Activated naive CD4-positive, alpha-beta T cell treated with anti-CD3 and anti-CD28 coated beads, Interleukin-2, amount 50 U/mL, for 16 hours (primary cell): ENCODE results near the gene SUPT3H.

Source experiments
- DNase-seq: peaks from one replicate; pipeline ENCODE4 v3.0.0-alpha.2; 2020

SUPT3H gene

DNA sequence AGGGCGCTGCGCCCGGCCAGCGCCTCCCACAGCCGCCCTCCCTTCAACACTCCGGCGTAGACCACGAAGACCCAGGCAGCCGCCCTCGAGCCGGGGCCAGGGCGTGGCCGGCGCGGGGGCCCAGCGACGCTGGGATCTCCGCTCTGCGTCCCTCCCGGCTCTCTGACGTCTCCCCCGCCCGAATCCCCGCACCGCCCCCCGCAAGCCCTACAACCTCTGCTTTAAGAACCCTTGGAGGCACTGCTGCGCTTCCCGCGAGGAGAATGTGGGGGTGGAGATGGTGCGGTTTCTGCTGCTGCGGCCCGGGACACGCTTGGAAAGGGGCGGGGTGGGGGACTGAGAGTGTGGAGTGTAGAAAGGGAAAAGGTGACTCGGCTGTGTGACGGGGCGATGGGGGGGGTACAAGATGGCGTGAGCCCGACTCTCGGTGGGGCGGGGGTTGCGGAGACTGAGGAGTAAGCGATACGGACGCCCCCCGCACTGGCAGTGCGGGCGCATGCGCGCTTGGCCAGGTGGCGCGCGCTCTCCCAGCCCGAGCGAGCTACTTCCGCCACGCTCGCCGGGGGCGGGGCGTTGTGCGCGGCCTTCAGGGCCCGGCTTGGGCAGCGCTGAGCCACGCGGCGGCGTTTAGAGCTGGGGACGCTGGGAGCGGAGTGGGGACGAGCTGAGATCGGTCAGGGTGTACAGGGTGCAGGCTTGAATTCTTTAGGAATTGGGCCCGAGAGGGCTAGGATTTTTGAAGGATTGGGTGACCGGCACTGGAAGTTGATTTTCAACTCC, at the start of gene SUPT3H:
Gene SUPT3H (minus strand): TSS at position 381 of the 780 bp plus-strand sequence.
- DNase-seq: peak; percentile 96

DNA sequence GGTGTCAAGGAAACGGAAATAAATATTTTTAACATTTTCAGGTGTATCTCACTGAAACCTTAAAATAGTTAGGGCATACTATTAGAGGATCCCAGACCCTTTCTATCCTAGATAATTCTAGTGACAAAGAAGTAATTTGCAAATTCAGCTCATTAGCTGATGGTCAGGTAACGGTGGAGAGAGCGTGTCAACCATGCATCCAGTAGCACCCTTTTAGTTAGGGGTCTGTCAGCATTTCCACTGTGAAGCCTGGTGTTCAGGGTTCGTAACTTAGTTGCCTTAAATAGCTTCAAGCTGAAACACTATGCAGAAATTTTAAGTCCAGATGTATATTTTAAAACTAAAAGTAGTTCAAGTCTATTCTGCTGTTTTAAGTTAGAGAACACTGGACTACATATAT, 48.5 kb upstream of the SUPT3H start:
- no peak for DNase-seq

DNA sequence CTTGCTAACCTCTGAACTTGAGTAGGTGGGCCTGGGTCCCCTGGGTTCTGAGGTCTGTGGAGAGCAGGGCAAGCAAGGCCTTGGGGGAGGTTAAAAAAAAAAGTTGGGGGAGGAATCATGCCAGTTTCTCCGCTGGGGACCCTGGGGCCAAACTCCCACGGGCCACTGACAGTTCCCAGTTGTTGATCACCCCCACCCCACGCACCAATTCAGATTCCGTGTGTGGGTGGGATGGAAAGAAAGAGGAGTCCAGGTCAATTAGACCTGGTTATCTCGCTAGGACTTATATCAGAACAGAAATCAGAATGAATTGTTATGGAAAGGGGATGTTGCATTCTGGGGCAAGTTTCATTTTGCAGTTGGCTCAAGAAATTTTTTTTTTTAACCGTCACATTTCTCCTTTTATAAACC, 46.7 kb upstream of the SUPT3H start:
- DNase-seq: no peak

DNA sequence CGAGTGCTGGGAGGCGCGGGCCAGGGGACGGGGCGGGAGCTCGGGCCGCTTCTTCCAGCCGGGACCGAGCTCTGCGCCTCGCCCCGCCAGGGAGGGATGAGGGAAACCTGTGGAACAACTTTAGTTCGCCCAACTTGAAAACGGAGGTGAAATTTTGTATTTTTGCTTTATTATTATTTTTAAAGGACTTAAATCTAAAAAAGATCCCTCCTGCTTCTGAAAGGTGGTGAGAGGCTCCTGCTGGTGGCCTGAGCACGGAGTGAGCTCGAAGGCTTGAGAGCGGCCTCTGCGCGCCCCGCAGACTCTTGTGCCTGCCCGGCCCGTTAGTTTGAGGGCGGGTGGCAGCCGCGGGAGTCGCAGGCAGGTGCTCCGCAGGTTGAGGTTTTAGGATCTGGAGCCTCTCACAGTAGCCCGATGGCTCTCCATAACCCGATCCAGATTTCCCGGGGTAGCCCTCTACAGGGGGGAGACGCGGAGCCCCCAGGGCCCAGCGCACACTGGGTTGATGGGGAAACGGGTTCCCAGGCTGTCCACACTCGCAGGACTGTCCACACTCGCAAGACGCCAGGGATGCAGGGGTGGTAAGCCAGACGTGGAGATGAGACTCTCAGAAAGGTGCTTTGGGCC, 46.2 kb upstream of the SUPT3H start:
- no peak for DNase-seq

DNA sequence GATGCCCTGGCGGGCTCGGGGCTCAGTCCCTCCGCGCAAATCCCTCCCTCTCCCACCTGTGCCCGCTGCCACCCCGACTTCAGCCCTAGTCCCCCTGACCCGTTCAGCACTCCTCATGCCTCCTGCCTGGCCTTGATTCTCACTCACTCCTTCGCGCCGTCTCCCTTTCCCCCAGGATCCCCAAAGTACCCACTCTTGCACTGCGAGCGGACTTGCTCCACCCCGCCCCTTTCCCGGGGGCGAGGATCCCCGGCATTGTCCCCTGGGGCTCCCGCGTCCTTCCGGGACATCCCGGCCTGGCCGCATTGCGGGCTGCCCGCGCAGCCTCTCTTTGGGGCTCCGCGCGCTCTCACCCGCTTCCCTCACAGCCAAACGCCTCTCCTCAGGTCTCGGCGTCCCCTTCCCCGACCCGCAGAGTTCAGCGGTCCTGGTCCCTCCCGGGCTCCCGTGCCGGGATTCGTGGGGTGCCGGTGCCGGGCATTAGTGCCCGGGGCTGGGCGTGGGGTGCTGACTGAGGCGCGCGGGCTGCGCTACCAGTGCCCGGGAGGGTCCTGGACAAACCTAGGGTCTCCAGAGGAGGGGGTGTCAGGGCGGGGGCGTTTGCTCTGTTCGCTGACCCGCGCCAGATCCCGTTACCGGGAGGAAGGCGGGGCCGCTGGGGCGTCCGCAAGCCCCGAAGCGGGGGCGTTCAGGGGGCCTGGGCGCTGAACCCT, 45.5 kb upstream of the SUPT3H start:
- peak; percentile 25 for DNase-seq

DNA sequence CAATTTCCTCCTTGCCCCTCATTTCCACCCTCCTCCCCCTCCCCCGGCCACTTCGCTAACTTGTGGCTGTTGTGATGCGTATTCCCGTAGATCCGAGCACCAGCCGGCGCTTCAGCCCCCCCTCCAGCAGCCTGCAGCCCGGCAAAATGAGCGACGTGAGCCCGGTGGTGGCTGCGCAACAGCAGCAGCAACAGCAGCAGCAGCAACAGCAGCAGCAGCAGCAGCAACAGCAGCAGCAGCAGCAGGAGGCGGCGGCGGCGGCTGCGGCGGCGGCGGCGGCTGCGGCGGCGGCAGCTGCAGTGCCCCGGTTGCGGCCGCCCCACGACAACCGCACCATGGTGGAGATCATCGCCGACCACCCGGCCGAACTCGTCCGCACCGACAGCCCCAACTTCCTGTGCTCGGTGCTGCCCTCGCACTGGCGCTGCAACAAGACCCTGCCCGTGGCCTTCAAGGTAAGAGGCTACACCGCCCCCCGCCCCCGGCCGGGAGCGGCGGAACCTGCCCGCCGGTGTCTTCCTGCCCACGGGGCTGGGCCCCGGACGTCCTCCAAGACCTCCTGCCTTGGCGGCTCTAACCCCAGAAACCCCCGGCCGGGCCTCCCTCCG, 44.9 kb upstream of the SUPT3H start:
- DNase-seq: peak; percentile 48

DNA sequence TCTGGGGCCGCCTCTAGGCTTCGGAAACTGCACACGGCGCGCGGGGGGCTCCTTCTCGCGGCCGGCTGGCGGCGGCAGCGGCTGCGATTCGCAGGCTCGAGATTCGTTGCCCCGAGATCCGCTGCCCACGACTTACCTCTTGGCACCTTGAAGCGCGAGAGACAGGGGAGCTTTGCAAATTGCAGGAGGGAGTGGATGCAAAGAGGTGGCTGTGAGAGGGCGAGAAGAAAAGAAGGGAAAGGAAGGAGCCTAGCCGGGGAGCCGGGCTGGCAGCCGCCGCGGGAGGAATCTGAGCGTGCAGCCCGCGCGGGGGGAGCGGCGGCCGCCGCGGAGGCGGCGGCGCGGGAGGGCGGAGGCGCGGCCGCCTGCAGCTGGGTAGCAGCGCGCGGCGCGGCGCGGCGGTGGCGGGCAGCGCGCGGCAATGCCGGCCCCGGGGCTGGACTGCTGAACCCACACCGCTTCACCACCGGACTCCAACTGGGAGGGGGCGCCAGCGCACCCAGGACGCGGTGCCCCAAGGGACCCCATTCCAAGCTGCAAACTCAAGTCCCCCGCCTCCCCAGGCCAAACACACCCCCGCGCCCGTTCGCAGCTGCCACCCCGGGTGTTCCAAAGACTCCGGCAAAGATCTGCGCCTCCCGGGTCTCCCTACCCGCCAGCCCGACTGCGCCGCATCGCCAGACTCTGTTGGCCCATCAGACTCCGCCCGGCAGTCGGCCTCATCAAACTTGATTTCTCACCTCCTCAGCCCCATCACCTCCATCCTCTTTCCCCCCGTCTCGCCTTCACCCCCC, 44.2 kb upstream of the SUPT3H start:
- DNase-seq: peak; percentile 41

DNA sequence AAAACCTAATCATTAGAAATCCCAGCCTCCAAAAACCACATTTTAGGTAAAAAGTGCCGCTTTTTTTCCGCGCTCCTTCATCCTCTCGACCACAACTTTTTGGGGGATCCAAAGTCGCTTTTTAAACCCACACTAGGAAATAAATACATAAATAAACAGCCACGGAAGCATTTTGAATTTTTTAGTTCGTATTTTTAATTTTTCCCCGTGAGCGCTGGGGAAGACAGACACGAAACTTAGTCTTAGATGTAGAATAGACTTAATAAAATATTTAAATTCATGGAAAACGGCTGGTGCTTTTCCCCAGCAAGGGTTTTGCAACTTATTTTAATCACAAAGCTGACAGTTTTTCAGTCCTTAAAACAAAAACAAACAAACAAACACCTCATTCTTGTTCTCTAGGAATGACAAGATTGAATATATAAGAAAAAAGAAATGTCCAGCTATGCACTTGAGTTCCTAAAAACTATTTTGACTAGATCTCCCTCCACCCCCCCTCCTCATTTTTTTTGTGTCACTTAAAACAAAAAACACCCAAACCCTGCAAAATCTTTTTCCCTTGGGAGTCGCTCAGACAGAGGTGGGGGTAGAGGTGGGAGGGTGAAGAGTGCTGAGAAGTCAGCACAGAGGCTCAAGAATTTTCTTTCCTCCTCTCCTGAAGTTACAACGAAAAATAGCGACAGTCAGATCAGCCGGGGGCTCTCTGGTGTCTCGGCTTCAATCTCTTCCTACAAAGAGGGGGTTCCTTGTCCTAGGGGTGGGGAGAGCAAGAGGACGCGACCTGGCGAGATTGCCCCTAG, 43.4 kb upstream of the SUPT3H start:
- DNase-seq: no peak

DNA sequence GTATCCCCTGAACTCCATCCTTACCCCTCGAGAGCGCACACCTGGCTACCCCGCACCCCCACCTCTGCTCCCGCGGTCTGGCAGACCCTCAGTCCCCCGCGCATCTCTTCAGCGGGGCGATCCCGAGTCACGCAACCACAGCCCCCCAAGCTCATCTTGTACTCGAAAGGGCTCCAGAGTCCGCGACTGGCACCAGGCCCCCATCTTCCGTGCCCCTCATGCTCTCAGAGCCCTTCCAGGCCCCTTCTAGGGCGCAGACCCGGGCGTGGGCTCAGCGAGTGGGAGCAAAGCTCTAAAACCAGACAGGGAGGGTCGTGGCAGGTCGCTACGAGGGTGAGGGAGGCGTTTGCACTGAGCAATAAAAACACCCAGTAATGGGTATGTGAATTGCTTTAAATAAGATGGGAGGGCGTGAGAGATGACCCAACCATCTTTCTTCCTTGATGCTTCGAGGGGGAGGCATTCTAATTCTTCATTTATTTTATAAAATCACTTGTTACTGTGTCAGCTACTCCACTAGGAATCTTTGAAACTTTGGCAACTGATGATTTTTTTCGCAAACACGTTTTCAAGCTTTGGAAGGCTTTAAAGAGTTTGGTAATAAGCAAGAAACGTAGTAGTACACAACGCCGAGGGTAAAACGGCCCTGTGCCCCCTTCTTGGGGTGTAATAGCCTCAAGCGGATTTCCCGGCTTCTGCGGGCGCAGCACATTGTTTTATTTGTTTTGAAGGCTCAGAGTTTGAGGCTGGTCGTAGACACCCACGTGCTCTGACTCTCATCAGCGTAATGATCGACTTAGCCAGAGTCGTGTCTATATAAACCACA, 42.6 kb upstream of the SUPT3H start:
- DNase-seq: peak; percentile 49

DNA sequence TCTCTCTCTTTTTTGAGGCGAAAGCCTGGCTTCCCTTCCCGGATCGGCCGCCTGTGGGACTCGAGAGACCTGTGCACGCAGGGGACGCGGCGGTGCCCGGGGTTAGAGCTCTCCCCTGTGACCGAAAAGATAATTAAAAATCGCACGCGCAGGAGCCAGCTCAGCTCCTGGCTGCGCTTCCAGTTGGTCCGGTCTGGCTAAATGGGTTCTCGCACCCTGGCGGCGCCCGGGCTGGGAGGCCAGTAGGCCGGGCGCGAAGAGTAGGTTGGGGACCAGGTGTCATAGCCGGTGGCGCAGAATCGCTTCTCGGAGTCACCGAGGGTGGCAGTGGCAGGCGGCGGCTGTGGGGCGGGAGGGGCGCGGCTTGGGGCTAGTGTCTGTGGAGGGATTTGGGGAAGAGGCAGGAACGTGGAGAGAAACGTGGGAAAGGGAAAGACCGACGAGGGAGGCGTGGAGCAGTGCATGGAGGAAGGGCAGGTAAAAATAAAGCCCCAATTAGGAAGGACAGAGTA, 41.9 kb upstream of the SUPT3H start:
- DNase-seq: peak; percentile 55

DNA sequence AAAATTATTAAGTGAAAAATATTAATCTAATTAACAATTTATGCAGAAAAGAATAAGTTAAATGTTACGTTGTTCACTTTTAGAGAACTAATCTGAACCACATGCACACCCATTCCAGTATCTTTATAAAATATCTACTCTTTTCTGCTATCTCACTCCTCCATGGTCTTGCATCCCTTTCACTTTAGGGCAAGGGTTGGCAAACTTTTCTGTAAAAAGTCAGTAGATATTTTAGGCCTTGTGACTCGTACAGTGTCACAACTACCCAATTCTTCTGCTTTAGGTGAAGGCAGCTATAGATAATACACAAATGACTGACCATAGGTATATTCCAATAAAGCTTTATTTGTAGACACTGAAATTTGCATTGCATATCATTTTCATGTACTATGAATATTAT, 39.7 kb upstream of the SUPT3H start:
- no peak for DNase-seq

DNA sequence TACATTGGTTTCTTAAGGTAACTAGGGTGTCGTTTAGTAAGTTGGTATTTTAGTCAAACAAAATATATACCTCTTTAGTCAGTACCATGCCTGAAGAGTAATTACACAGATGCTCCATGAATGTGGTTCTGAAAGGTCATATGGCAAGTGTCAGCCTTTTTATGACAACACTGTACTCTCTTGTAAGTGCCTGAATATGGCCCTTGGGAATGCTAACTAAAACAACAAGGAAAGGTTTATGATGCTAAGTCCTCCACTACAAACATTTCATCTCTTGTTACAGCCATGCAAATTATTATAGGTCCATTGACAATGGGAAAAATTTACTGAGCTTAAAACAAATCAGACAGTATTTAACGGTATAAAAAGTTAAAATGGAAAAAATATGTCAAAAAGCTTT, 39.0 kb upstream of the SUPT3H start:
- no peak for DNase-seq

DNA sequence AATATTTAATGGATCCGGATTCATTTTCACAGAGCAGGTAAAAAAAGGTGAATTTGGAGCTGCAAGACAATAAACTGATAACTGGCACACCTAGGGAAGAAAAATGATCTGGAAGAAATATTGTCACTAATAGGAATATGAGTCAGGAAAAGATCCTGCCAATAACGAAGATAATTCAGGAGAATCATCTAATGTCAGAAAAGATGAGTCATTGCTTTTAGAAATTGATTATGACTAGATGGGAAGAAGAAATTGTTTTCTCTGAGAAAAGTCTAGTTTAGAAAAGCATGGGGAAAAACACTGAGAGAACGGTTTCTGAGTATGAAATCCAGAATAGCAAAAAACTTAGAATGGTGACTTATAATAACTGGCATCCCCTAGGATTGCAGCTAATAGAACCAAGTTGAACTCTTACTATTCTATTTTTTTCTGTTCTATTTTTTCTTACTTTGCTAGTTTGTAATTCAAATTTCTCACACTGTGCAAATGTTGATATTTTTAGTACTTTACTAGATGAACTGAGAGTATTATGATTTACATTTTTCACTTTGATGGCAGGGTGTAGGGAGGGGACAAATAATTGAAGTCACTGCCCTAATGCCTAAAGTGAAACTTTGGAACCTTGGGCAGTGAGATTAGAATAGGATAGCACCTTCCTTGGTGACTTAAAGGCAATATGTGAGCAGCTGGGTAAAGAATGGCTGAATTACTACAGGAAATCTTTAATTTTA, 38.2 kb upstream of the SUPT3H start:
- no peak for DNase-seq

DNA sequence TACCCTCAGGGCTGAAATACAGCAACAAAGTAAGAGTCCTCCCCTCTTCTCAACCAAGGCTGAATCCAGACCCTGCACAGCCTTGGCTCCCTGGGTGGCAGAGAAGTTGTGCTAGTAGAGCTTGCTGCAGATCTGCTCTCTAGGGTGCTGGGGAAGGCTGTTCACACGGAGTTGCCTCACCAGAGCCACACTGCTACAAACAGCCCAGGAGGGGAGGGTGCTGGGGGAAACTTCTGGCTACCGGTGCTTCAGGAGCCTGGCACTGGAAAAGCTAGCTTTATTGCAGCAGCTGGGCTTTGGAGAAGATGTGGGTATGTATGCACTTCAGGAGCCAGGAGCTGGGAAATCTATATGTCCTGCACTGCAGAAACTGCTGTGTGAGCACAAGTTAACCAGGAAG, 37.6 kb upstream of the SUPT3H start:
- no peak for DNase-seq

DNA sequence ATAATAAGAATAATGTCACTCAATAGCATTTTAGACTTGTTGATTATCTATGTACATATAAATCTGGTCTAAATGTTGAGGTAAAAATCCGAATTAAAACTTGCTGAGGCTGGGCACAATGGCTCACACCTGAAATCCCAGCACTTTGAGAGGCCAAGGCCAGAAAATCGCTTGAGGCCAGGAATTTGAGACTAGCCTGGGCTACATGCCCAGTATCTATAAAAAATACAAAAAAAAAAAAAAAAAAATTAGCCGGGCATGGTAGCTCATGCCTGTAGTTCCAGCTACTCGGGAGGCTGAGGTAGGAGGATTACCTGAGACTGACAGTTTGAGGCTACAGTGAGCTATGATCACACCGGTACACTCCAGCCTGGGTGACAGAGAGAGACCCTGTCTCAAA, 34.2 kb upstream of the SUPT3H start:
- no peak for DNase-seq

DNA sequence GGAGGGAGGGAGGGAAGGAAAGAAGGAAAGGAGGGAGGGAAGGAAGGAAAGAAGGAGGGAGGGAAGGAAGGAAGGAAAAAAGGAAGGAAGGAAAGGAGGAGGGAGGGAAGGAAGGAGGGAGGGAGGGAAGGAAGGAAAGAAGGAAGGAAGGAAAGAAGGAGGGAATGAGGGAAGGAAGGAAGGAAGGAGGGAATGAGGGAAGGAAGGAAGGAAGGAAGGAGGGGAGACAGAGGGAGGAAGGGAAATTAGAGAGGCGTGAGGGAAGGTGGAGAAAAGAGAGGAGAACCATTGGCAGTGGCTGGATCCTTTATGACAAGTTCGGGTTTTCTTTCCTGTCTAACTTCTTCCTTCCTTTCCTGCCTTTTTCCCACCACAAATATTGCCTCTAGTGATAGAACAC, 22.3 kb upstream of the SUPT3H start:
- DNase-seq: no peak

DNA sequence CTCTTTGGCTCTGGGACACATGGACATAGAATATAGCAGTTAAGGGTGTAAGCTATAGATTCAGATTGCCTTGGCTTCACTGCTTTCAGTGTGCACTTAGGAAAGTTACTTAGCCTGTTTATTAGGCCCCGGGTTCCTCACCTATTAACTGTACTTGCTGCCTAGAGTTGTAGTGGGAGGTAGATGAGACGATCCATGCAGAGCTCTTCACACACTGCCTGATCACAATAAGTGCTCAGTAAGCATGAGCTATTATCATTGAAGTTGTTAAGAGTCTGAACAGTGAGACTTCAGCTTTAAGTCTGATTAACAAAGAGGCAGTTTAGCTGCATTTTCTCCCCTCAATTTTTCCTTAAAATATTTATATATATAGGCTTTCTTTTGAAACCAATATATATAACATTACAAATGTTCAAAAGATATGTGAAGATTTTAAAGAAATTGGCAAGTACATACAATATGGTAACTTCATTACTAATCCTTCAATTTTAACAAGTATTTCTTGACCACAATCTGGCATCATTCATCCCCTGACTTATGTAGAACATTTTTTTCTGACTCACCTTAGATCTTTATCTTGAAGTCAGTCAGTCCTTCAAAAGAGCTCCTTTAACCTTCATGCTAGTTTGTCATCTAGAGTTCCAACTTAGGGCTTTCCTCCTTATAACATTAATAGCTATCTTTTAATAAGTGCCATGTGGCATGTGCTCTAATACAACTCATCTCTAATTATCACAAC, 20.5 kb upstream of the SUPT3H start:
- no peak for DNase-seq

DNA sequence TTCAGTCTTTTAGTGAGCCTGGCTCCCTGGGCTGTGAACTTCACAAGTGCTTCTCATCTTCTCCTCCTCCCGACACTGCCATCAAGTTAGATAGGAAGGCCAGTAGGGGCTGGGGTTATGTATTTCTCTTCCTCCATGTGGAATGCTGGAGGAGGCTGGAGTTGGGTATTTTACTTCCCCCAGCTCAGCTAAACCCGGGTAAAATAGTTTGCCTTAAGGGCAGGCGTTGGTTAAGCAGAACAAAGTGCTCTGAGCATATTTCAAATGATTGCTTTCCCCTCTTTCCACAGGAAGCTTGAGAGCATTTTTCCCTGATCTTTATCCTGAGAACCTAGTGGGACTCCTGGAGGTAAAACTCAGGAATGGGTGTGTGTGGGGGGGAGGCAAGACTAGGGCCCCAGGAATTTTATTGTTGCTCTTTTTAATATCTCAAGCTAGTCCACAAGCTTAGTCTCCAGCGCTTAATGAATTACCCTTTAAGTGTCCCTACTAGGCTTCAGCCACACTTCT, 16.9 kb upstream of the SUPT3H start:
- no peak for DNase-seq

DNA sequence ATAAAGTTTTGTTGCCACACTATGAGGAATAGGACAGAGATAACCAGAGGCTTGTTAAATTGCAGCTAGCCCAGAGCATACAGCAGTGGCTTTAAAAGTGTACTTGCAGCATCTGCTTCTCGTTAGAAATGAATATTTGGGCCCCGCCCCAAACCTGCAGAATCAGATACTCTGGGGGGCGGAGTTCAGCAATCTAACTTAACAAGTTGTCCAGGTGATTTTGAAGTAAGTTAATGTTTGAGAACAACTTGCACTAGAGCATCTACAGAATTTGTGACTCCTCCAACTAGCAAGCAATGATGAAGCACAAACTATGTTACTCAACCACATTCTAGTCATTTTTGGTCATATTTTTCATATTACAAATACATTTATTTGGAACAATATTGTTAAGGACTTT, 10.6 kb upstream of the SUPT3H start:
- DNase-seq: no peak
